ENCODE measurements around the gene DNM3. TPM values are rescaled to one million over a fixed set of nuclear protein-coding genes. Genes with fewer than 3 reads are reported as not detected.
A peak's percentile ranks its signal among the peaks of the same experiment; 100 is the strongest.

Gene DNM3
- total RNA-seq, 2 experiments from 2014 or later: 1.6 to 1.8 TPM

DNA sequence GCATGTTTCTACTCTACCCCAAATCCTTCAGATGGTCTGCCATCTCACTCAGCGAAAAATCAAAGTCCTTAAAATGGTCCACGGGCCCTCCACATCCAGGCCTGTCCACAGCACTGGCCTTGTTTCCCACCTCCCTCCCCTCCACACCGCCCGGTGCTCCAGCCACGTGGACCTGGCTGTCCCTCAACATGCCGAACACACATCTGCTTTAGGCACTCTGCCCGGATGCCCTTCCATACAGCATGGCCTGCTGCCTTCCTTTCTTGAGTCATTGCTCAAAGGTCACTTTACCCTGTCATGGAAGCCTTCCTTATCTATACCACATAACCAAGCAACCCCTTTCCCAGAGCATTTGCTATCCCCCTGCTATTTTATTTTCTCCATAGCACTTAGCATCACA is 143.0 kb downstream of the DNM3 start:
- POLR2A ChIA-PET: interaction anchor here (1.3 kb wide), 1 partner anchor 182 kb away, joined by 3 read pairs; no protein-coding TSS in a partner anchor
- CTCF ChIA-PET: no interaction called here
- Mint-ChIP-seq H3K4me3 (no peak overlapping the region), H3K36me3 (ENCODE audit: low read depth) (no peaks in the 10 kb centered on the region), H3K27me3 (no peaks in the 10 kb centered on the region), H3K27ac (no peak overlapping the region), H3K4me1 (ENCODE audit: low read depth) (no peaks in the 10 kb centered on the region), H3K9me3 (no peaks in the 10 kb centered on the region)
- Histone ChIP-seq H3K27me3 (ENCODE audit: control insufficient read depth in 1 of 2, insufficient read depth in 2 of 2, low read length in 2 of 2) (no peaks in the 10 kb centered on the region), H3K9me3 (ENCODE audit: control insufficient read depth in 1 of 2, insufficient read depth in 1 of 2, low read length in 2 of 2) (no peaks in the 10 kb centered on the region), H3K4me3 (ENCODE audit: low read length) (no peak overlapping the region), H3K36me3 (ENCODE audit: insufficient read depth, low read length) (no peaks in the 10 kb centered on the region), H3K4me1 (ENCODE audit: insufficient read depth, low read length) (no peaks in the 10 kb centered on the region), H3K27ac (ENCODE audit: low read depth in 1 of 2, low read length in 2 of 2) (no peak overlapping the region)
- TF ChIP-seq CTCF (IDR thresholded peaks at IDR 0.05): no peak
- intact Hi-C loops (cut with DNase I, micrococcal nuclease): loop anchor here in 1 of 2 experiments (10.0 kb wide), 1 partner anchor 499 kb away; the partner anchor contains the start of gene PRRC2C
- ATAC-seq (ENCODE audit: poor library complexity): no peak
- peak in 1 of 14 experiments; percentile 9 for DNase-seq

DNA sequence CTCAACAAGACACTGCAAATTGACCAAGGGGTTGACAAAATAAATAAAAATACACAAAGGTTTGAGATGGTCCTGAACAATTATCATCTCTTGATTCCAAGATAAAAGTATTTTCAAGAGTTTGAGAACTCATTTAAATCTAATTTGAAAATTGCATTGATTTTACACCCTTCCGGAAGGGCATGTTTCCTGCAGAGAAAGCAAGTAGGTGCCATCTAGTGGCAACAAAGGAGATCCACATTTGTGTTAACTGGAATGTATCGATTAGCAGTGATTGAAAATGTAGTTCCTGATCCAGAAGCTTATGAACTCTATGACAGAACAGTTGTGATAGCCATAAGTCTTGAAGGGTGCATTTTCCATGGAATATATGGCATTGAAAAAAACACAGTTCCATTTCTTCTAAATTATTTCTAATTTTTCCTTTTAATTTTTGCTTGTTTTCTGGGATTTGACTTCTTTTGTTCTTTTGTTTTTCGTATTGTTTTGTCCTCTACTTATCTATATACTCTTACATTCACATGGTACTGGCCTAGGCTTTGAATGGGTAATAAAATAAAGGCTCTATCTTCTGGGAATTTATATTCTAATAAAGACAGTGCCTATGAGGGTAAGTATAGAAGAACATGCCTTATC is 143.7 kb downstream of the DNM3 start:
- peak; percentile 79 for TF ChIP-seq CTCF (IDR thresholded peaks at IDR 0.05)
- DNase-seq: peak in 4 of 14 experiments; percentile 6 to 59 (median 58)
- intact Hi-C loops (cut with DNase I, micrococcal nuclease): loop anchor here (1.0 to 10.0 kb wide), 3 partner anchors 184 to 500 kb away; partner anchors contain the start of gene PRRC2C (in 1 of the 2)
- no peak overlapping the region for H3K27ac ChIP-seq (ENCODE audit: low read depth in 1 of 2, low read length in 2 of 2)
- ATAC-seq (ENCODE audit: poor library complexity): peak; percentile 63
- H3K9me3 ChIP-seq (ENCODE audit: control insufficient read depth in 1 of 2, insufficient read depth in 1 of 2, low read length in 2 of 2): no peaks in the 10 kb centered on the region
- Mint-ChIP-seq H3K9me3 (no peaks in the 10 kb centered on the region), H3K27ac (no peak overlapping the region), H3K27me3 (no peaks in the 10 kb centered on the region), H3K36me3 (ENCODE audit: low read depth) (no peaks in the 10 kb centered on the region), H3K4me3 (no peak overlapping the region), H3K4me1 (ENCODE audit: low read depth) (no peaks in the 10 kb centered on the region)
- no peak overlapping the region for H3K4me3 ChIP-seq (ENCODE audit: low read length)
- ChIA-PET CTCF (interaction anchor here (0.7 to 1.9 kb wide), 2 partner anchors 183 to 414 kb away, joined by 3 to 5 read pairs; no protein-coding TSS in a partner anchor), POLR2A (no interaction called here)
- no peaks in the 10 kb centered on the region for H3K36me3 ChIP-seq (ENCODE audit: insufficient read depth, low read length)
- no peaks in the 10 kb centered on the region for H3K27me3 ChIP-seq (ENCODE audit: control insufficient read depth in 1 of 2, insufficient read depth in 2 of 2, low read length in 2 of 2)
- no peaks in the 10 kb centered on the region for H3K4me1 ChIP-seq (ENCODE audit: insufficient read depth, low read length)

DNA sequence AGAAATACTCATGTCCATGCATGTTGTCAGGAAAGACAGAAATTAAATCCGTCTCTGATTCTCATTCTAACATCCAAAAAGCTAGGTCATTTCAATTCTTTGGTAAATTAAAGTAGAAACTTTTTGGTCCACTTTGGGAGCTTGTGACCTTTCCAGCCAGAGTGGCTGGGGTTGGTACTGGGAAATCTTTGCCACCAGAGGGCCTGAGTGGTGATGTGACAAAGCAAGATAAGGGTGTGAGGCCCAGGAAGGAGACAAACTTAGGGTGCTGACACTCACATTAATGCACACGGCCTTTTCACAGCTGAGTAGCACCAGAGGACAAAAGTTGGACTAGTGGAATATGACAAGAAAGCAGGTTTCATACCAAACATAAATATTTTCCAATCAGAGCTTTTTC is 144.3 kb downstream of the DNM3 start:
- Histone ChIP-seq H3K27me3 (ENCODE audit: control insufficient read depth in 1 of 2, insufficient read depth in 2 of 2, low read length in 2 of 2) (no peaks in the 10 kb centered on the region), H3K4me3 (ENCODE audit: low read length) (no peak overlapping the region), H3K9me3 (ENCODE audit: control insufficient read depth in 1 of 2, insufficient read depth in 1 of 2, low read length in 2 of 2) (no peaks in the 10 kb centered on the region), H3K36me3 (ENCODE audit: insufficient read depth, low read length) (no peaks in the 10 kb centered on the region), H3K27ac (ENCODE audit: low read depth in 1 of 2, low read length in 2 of 2) (no peak overlapping the region), H3K4me1 (ENCODE audit: insufficient read depth, low read length) (no peaks in the 10 kb centered on the region)
- no peak for ATAC-seq (ENCODE audit: poor library complexity)
- Mint-ChIP-seq H3K4me1 (ENCODE audit: low read depth) (no peaks in the 10 kb centered on the region), H3K4me3 (no peak overlapping the region), H3K27me3 (no peaks in the 10 kb centered on the region), H3K9me3 (no peaks in the 10 kb centered on the region), H3K27ac (no peak overlapping the region), H3K36me3 (ENCODE audit: low read depth) (no peaks in the 10 kb centered on the region)
- POLR2A ChIA-PET: no interaction called here
- CTCF ChIA-PET: interaction anchor here (0.7 to 1.9 kb wide), 2 partner anchors 184 to 414 kb away, joined by 3 to 5 read pairs; no protein-coding TSS in a partner anchor
- peak in 2 of 14 experiments; percentile 3 to 10 for DNase-seq
- no peak for TF ChIP-seq CTCF (IDR thresholded peaks at IDR 0.05)
- intact Hi-C loops (cut with DNase I, micrococcal nuclease): loop anchor here (1.0 to 10.0 kb wide), 3 partner anchors 184 to 501 kb away; partner anchors contain the start of gene PRRC2C (in 1 of the 2)

Data from CD4-positive, alpha-beta T cell (primary cell).